ENCODE results near the gene TBC1D17. TPM values are rescaled to one million over a fixed set of nuclear protein-coding genes. Genes with fewer than 3 reads are reported as not detected.

Gene TBC1D17
- polyA plus RNA-seq, 1 donor (not counting 4 experiments of a cell fraction or from before 2014, with no cell fraction given), result 9.4 TPM

- H3K4me1 ChIP-seq (ENCODE audit: control insufficient read depth, extremely low read depth, insufficient read depth, low read length), result no peaks in the 10 kb centered on the region
- peaks cover 23 to 51% of the 10 kb centered on the region in 2 experiments for H3K36me3 ChIP-seq (ENCODE audit: control insufficient read depth in 2 of 2, extremely low read depth in 1 of 2, insufficient read depth in 2 of 2, low read length in 2 of 2)
- FAIRE-seq (no peak), DNase-seq (ENCODE audit: low read depth, low spot score) (no peak)
- no peak overlapping the region for H3K9ac ChIP-seq (ENCODE audit: control insufficient read depth, extremely low read depth, insufficient read depth, low read length)
- H3K9me3 ChIP-seq (ENCODE audit: control insufficient read depth, low read depth, low read length), result no peaks in the 10 kb centered on the region
- no peaks in the 10 kb centered on the region for H3K9me1 ChIP-seq (ENCODE audit: control insufficient read depth, extremely low read depth, insufficient read depth, low read length)
- H3K27me3 ChIP-seq (ENCODE audit: control insufficient read depth, extremely low read depth, insufficient read depth, low read length), result no peaks in the 10 kb centered on the region
- no peak overlapping the region for H3K4me3 ChIP-seq (ENCODE audit: control insufficient read depth in 2 of 3, extremely low read depth in 1 of 3, insufficient read depth in 2 of 3, low read depth in 1 of 3, low read length in 3 of 3)
- no peaks in the 10 kb centered on the region for H4K20me1 ChIP-seq (ENCODE audit: control insufficient read depth, extremely low read depth, insufficient read depth, low read length)
- H2AFZ ChIP-seq (ENCODE audit: control insufficient read depth, low read length), result no peak overlapping the region
- TF ChIP-seq EZH2 (IDR thresholded peaks at IDR 0.05; ENCODE audit: low read length) (no peak), CTCF (optimal IDR thresholded peaks at IDR 0.05 in 1 of 3, IDR thresholded peaks at IDR 0.05 in 1 of 3, conservative IDR thresholded peaks at IDR 0.05 in 1 of 3; ENCODE audit: extremely low read depth in 1 of 3, insufficient read depth in 2 of 3, low read length in 3 of 3) (no peak)
- H3K4me2 ChIP-seq (ENCODE audit: control insufficient read depth, extremely low read depth, insufficient read depth, low read depth, low read length), result no peak overlapping the region
- no peaks in the 10 kb centered on the region for H3K79me2 ChIP-seq (ENCODE audit: control insufficient read depth, insufficient read depth, low read length)
- no peak overlapping the region for H3K27ac ChIP-seq (ENCODE audit: control insufficient read depth, insufficient read depth, low read length)
- dilution Hi-C loops (cut with MboI; ENCODE audit: extremely low pct_ligation_motif_present, low sequenced_read_pairs), result no loop called here
Measured at GRCh38 chr19:49833599-49833998, 43.9 kb upstream of the TBC1D17 start.

- no peak overlapping the region for H3K4me3 ChIP-seq (ENCODE audit: control insufficient read depth in 2 of 3, extremely low read depth in 1 of 3, insufficient read depth in 2 of 3, low read depth in 1 of 3, low read length in 3 of 3)
- H3K9ac ChIP-seq (ENCODE audit: control insufficient read depth, extremely low read depth, insufficient read depth, low read length), result no peak overlapping the region
- H2AFZ ChIP-seq (ENCODE audit: control insufficient read depth, low read length), result no peak overlapping the region
- no peaks in the 10 kb centered on the region for H4K20me1 ChIP-seq (ENCODE audit: control insufficient read depth, extremely low read depth, insufficient read depth, low read length)
- no peaks in the 10 kb centered on the region for H3K9me3 ChIP-seq (ENCODE audit: control insufficient read depth, low read depth, low read length)
- dilution Hi-C loops (cut with MboI; ENCODE audit: extremely low pct_ligation_motif_present, low sequenced_read_pairs), result no loop called here
- H3K4me1 ChIP-seq (ENCODE audit: control insufficient read depth, extremely low read depth, insufficient read depth, low read length), result no peaks in the 10 kb centered on the region
- H3K27ac ChIP-seq (ENCODE audit: control insufficient read depth, insufficient read depth, low read length), result no peak overlapping the region
- TF ChIP-seq CTCF (optimal IDR thresholded peaks at IDR 0.05 in 1 of 3, IDR thresholded peaks at IDR 0.05 in 1 of 3, conservative IDR thresholded peaks at IDR 0.05 in 1 of 3; ENCODE audit: extremely low read depth in 1 of 3, insufficient read depth in 2 of 3, low read length in 3 of 3), result no peak
- TF ChIP-seq EZH2 (IDR thresholded peaks at IDR 0.05; ENCODE audit: low read length), result no peak
- FAIRE-seq (no peak), DNase-seq (ENCODE audit: low read depth, low spot score) (no peak)
- no peaks in the 10 kb centered on the region for H3K9me1 ChIP-seq (ENCODE audit: control insufficient read depth, extremely low read depth, insufficient read depth, low read length)
- peaks cover 20 to 44% of the 10 kb centered on the region in 2 experiments for H3K36me3 ChIP-seq (ENCODE audit: control insufficient read depth in 2 of 2, extremely low read depth in 1 of 2, insufficient read depth in 2 of 2, low read length in 2 of 2)
- H3K4me2 ChIP-seq (ENCODE audit: control insufficient read depth, extremely low read depth, insufficient read depth, low read depth, low read length), result no peak overlapping the region
- H3K27me3 ChIP-seq (ENCODE audit: control insufficient read depth, extremely low read depth, insufficient read depth, low read length), result no peaks in the 10 kb centered on the region
- no peaks in the 10 kb centered on the region for H3K79me2 ChIP-seq (ENCODE audit: control insufficient read depth, insufficient read depth, low read length)
Measured at GRCh38 chr19:49835562-49835961, 41.9 kb upstream of the TBC1D17 start.
